GM21786 (cell line): ENCODE results near the gene SLC38A3.
"Not testable (repeated sequence)": the region's sequence is repeated elsewhere in the genome, so short reads cannot be mapped to it uniquely, and the experiment has no call there.

ENCODE experiments used
- ATAC-seq: cut with Tn5 transposase; IDR thresholded peaks from one replicate; pipeline ENCODE4 v1.9.1; 2021; ENCODE audit not compliant: unreplicated experiment

SLC38A3 gene

GRCh38 chr3:50246517-50246954, 41.5 kb downstream of the SLC38A3 start:
- ATAC-seq, result peak; percentile 47

GRCh38 chr3:50248387-50248786, 43.3 kb downstream of the SLC38A3 start:
- ATAC-seq, result no peak

GRCh38 chr3:50249457-50249856, 44.4 kb downstream of the SLC38A3 start:
- no peak for ATAC-seq

- no peak for ATAC-seq
Observed at GRCh38 chr3:50250514-50250913, 45.4 kb downstream of the SLC38A3 start.

GRCh38 chr3:50251220-50251619, 46.1 kb downstream of the SLC38A3 start:
- no peak for ATAC-seq

GRCh38 chr3:50254577-50255250, 49.6 kb downstream of the SLC38A3 start:
- no peak for ATAC-seq

GRCh38 chr3:50255251-50255615, 50.2 kb downstream of the SLC38A3 start:
- ATAC-seq, result no peak

- no peak for ATAC-seq
Observed at GRCh38 chr3:50256978-50257890, 52.2 kb downstream of the SLC38A3 start.

- ATAC-seq, result no peak
Observed at GRCh38 chr3:50258029-50258680, 53.1 kb downstream of the SLC38A3 start.

- ATAC-seq, result no peak
Observed at GRCh38 chr3:50258979-50259378, 53.9 kb downstream of the SLC38A3 start.

GRCh38 chr3:50259432-50260026, 54.5 kb downstream of the SLC38A3 start:
- peak; percentile 16 for ATAC-seq

GRCh38 chr3:50260027-50260941, 55.2 kb downstream of the SLC38A3 start:
- peak; percentile 88 for ATAC-seq

- no peak for ATAC-seq
Observed at GRCh38 chr3:50260942-50261441, 55.9 kb downstream of the SLC38A3 start.

- ATAC-seq, result no peak
Observed at GRCh38 chr3:50261505-50261904, 56.4 kb downstream of the SLC38A3 start.

- not testable (repeated sequence) for ATAC-seq
Observed at GRCh38 chr3:50262200-50262599, 57.1 kb downstream of the SLC38A3 start.

GRCh38 chr3:50262778-50263177, 57.7 kb downstream of the SLC38A3 start:
- no peak for ATAC-seq

- ATAC-seq, result no peak
Observed at GRCh38 chr3:50263478-50264382, 58.7 kb downstream of the SLC38A3 start.

GRCh38 chr3:50264383-50264963, 59.4 kb downstream of the SLC38A3 start:
- no peak for ATAC-seq
